HCT116 (cell line): Measurements from ENCODE around the gene LTBP1. TPM values are rescaled to one million over a fixed set of nuclear protein-coding genes. Genes with fewer than 3 reads are reported as not detected.

ENCODE experiments used
- ATAC-seq: fragments of 200-7000 bp; cut with Tn5 transposase; 2 replicates; pipeline ENCODE4 v1.9.1; 2020; ENCODE audit warnings: mild to moderate bottlenecking, moderate library complexity
- BruUV-seq: library from RNA; stranded (reverse); fragments of 400-500 nt; replicated peaks from 2 replicates; lab custom pipeline; 2021; lab: Mats Ljungman, UMichigan
- CTCF ChIA-PET: fragments of 300-600 bp; sonication (Branson Sonifier 250); formaldehyde crosslinking; loops from one replicate; lab custom pipeline; 2021; ENCODE audit warnings: antibody characterized with exemption; lab: Charles Lee
- POLR2A ChIA-PET: fragments of 300-600, 350-600 bp; sonication (Branson Sonifier 250); formaldehyde crosslinking; loops from one replicate; lab custom pipeline; 2021; ENCODE audit warnings: antibody characterized with exemption; lab: Charles Lee
- RAD21 ChIA-PET, 2 experiments: fragments of 300-600 bp; sonication (Branson Sonifier 250); formaldehyde crosslinking; loops; one replicate each; lab custom pipeline; 2023; ENCODE audit warnings: low total read pairs in 2 of 2; ENCODE audit not compliant: uncharacterized antibody in 2 of 2, unreplicated experiment in 2 of 2, low non-redundant PET in 1 of 2; lab: Charles Lee
- DNase-seq: peaks from one replicate; pipeline ENCODE4 v3.0.0-alpha.2; 2010; ENCODE audit warnings: low read depth, low spot score
- H2AFZ ChIP-seq: fragments of 200-600 bp; shearing (Covaris generic), sonication (generic); 2 replicates; pipeline ENCODE4 v1.6.1; 2017; ENCODE audit warnings: low read depth, mixed run types, mixed read lengths, antibody characterized with exemption, low read length; ENCODE audit not compliant: poor library complexity, severe bottlenecking
- H3K27ac ChIP-seq: 2 replicates; pipeline ENCODE4 v1.5.1; 2012; ENCODE audit warnings: low read depth, low read length
- H3K27me3 ChIP-seq: fragments of 200-600 bp; sonication (generic); 2 replicates; pipeline ENCODE4 v1.6.1; 2016; ENCODE audit warnings: mixed run types, low read length, mixed read lengths; ENCODE audit not compliant: insufficient read depth
- H3K36me3 ChIP-seq, 2 experiments: fragments of 200-500 bp in 1 of 2; fragments of 200-600 bp in 1 of 2; sonication (Bioruptor generic) in 1 of 2; sonication (generic) in 1 of 2; 2 replicates each; pipeline versions ENCODE4 v1.5.1 to v1.6.1; 2014 to 2016; ENCODE audit warnings: low read length in 2 of 2, inconsistent platforms in 1 of 2, mixed read lengths in 1 of 2, mixed run types in 1 of 2; ENCODE audit not compliant: insufficient read depth in 2 of 2, control insufficient read depth in 1 of 2
- H3K4me1 ChIP-seq, 2 experiments: fragments of 200-600 bp in 1 of 2; sonication (generic) in 1 of 2; 2 replicates each; pipeline versions ENCODE4 v1.5.1 to v1.6.1; 2012 to 2017; ENCODE audit warnings: low read length in 2 of 2, inconsistent platforms in 1 of 2, mild to moderate bottlenecking in 1 of 2, mixed read lengths in 1 of 2, mixed run types in 1 of 2, moderate library complexity in 1 of 2; ENCODE audit not compliant: insufficient read depth in 2 of 2, control insufficient read depth in 1 of 2
- H3K4me2 ChIP-seq: fragments of 200-600 bp; sonication (generic); 2 replicates; pipeline ENCODE4 v1.6.1; 2017; ENCODE audit warnings: mixed run types, low read length, mixed read lengths
- H3K4me3 ChIP-seq, 2 experiments: fragments of 200-600 bp in 1 of 2; sonication (generic) in 1 of 2; replicated peaks in 1 of 2; 2 replicates each; pipeline ENCODE4 v1.5.1; 2011 to 2016; ENCODE audit warnings: low read length in 2 of 2, control low read depth in 1 of 2, low read depth in 1 of 2, mild to moderate bottlenecking in 1 of 2, mixed read lengths in 1 of 2, mixed run types in 1 of 2
- H3K79me2 ChIP-seq: fragments of 200-600 bp; sonication (generic); 2 replicates; pipeline ENCODE4 v1.6.1; 2017; ENCODE audit warnings: mild to moderate bottlenecking, mixed run types, low read length, moderate library complexity, mixed read lengths; ENCODE audit not compliant: insufficient read depth
- H3K9ac ChIP-seq: fragments of 200-600 bp; sonication (generic); 2 replicates; pipeline ENCODE4 v1.6.1; 2016; ENCODE audit warnings: low read length, mixed read lengths
- H3K9me2 ChIP-seq: fragments of 200-600 bp; sonication (generic), shearing (Covaris generic); 2 replicates; pipeline ENCODE4 v1.6.1; 2017; ENCODE audit warnings: mixed run types, mild to moderate bottlenecking, moderate library complexity; ENCODE audit not compliant: insufficient read depth
- H3K9me3 ChIP-seq, 2 experiments: fragments of 200-500 bp in 1 of 2; fragments of 200-600 bp in 1 of 2; sonication (Bioruptor generic) in 1 of 2; sonication (generic) in 1 of 2; 2 replicates each; pipeline ENCODE4 v1.6.1; 2014 to 2017; ENCODE audit warnings: low read length in 2 of 2, mixed read lengths in 2 of 2, inconsistent platforms in 1 of 2, low read depth in 1 of 2, mild to moderate bottlenecking in 1 of 2, mixed run types in 1 of 2, moderate library complexity in 1 of 2; ENCODE audit not compliant: control insufficient read depth in 1 of 2, insufficient read depth in 1 of 2
- H4K20me1 ChIP-seq: fragments of 200-600 bp; sonication (generic), shearing (Covaris generic); 2 replicates; pipeline ENCODE4 v1.6.1; 2017; ENCODE audit warnings: mixed run types, mild to moderate bottlenecking, moderate library complexity; ENCODE audit not compliant: insufficient read depth
- CBX3 ChIP-seq: IDR thresholded peaks from 2 replicates; pipeline ENCODE4 v1.6.1; 2012; ENCODE audit warnings: low read depth
- CEBPB ChIP-seq: IDR thresholded peaks from 2 replicates; pipeline ENCODE4 v1.6.1; 2012; ENCODE audit warnings: low read depth
- ELF1 ChIP-seq: IDR thresholded peaks from 2 replicates; pipeline ENCODE4 v1.6.1; 2012; ENCODE audit warnings: low read depth, borderline replicate concordance
- EZH2 ChIP-seq: fragments of 200-600 bp; sonication (generic); IDR thresholded peaks from 2 replicates; pipeline ENCODE4 v1.6.1; 2017; ENCODE audit warnings: antibody characterized with exemption, mixed run types
- POLR2A ChIP-seq: IDR thresholded peaks from 2 replicates; pipeline ENCODE4 v1.7.0; 2011; ENCODE audit warnings: borderline replicate concordance; ENCODE audit not compliant: insufficient read depth, insufficient read length; ENCODE audit errors: extremely low read depth
- RAD21 ChIP-seq: IDR thresholded peaks from 2 replicates; pipeline ENCODE4 v1.6.1; 2012; ENCODE audit warnings: low read depth, mild to moderate bottlenecking
- SIN3A ChIP-seq: IDR thresholded peaks from 2 replicates; pipeline ENCODE4 v1.6.1; 2012; ENCODE audit warnings: low read depth
- SP1 ChIP-seq: IDR thresholded peaks from 2 replicates; pipeline ENCODE4 v1.6.1; 2012; ENCODE audit warnings: low read depth
- TCF7L2 ChIP-seq: IDR thresholded peaks from 2 replicates; pipeline ENCODE4 v1.7.0; 2011; ENCODE audit warnings: borderline replicate concordance, inconsistent platforms; ENCODE audit not compliant: insufficient read depth, insufficient read length; ENCODE audit errors: extremely low read depth
- ZFX ChIP-seq: fragments of 450-650 bp; IDR thresholded peaks from 2 replicates; pipeline ENCODE4 v1.6.1; 2017
- ZNF274 ChIP-seq: fragments of 200-500 bp; sonication (Bioruptor generic); IDR thresholded peaks from 2 replicates; pipeline ENCODE4 v1.6.1; 2014; ENCODE audit warnings: mild to moderate bottlenecking, low read depth, low read length, inconsistent platforms
- intact Hi-C: fragments of 100-400 bp; cut with micrococcal nuclease; formaldehyde crosslinking; loops from 2 replicates; pipeline ENCODE4 v1.10.0; 2022
- total RNA-seq: library from RNA; stranded (reverse); gene quantifications from one replicate; pipeline ENCODE4 v1.2.1, GENCODE V29; 2021; ENCODE audit not compliant: unreplicated experiment
- TF ChIP-seq, protein P1 (sequence below): IDR thresholded peaks from 2 replicates; pipeline ENCODE4 v1.6.1; 2011; ENCODE audit warnings: mild to moderate bottlenecking, low read length, moderate library complexity; ENCODE audit not compliant: insufficient replicate concordance; ENCODE audit errors: extremely low read depth
- TF ChIP-seq, protein P2 (sequence below): IDR thresholded peaks from 2 replicates; pipeline ENCODE4 v1.6.1; 2012

The LTBP1 gene
- total RNA-seq, 1 experiment from 2014 or later: 5.1 TPM

DNA sequence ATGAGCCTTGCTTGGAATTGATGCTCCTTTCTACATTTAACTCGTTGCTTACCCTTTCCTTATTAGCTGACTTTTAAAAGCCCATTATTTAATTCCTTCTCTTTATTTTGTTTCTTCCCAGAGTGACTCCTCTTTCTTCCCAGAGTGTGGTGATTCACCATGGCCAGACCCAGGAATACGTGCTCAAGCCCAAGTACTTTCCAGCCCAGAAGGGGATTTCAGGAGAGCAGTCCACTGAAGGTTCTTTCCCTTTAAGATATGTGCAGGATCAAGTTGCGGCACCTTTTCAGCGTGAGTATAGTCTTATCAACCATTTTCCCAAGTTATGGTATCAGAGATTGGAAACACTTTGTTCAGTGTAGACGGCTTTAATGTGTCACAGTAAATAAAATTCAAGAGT is 163.7 kb downstream of the LTBP1 start:
- DNase-seq (no peak), ATAC-seq (no peak)
- H4K20me1 ChIP-seq: no peaks in the 10 kb centered on the region
- no peak overlapping the region for H3K4me2 ChIP-seq
- H3K27me3 ChIP-seq: no peaks in the 10 kb centered on the region
- no peaks in the 10 kb centered on the region for H3K4me1 ChIP-seq
- ChIA-PET RAD21 (no interaction called here), CTCF (no interaction called here), POLR2A (no interaction called here)
- H3K27ac ChIP-seq: no peak overlapping the region
- H3K9ac ChIP-seq: no peak overlapping the region
- no TSS peak for BruUV-seq
- no peaks in the 10 kb centered on the region for H3K79me2 ChIP-seq
- no peak overlapping the region for H2AFZ ChIP-seq
- no peaks in the 10 kb centered on the region for H3K9me2 ChIP-seq
- no peak overlapping the region for H3K4me3 ChIP-seq
- no peaks in the 10 kb centered on the region for H3K9me3 ChIP-seq
- intact Hi-C loops: no loop called here
- TF ChIP-seq, protein P1, sequence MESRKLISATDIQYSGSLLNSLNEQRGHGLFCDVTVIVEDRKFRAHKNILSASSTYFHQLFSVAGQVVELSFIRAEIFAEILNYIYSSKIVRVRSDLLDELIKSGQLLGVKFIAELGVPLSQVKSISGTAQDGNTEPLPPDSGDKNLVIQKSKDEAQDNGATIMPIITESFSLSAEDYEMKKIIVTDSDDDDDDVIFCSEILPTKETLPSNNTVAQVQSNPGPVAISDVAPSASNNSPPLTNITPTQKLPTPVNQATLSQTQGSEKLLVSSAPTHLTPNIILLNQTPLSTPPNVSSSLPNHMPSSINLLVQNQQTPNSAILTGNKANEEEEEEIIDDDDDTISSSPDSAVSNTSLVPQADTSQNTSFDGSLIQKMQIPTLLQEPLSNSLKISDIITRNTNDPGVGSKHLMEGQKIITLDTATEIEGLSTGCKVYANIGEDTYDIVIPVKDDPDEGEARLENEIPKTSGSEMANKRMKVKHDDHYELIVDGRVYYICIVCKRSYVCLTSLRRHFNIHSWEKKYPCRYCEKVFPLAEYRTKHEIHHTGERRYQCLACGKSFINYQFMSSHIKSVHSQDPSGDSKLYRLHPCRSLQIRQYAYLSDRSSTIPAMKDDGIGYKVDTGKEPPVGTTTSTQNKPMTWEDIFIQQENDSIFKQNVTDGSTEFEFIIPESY: no peak
- TF ChIP-seq RAD21 (no peak), CEBPB (no peak), ZNF274 (no peak), EZH2 (no peak), ELF1 (no peak), SIN3A (no peak), SP1 (no peak), POLR2A (no peak), CBX3 (no peak), TCF7L2 (no peak), ZFX (no peak)
- TF ChIP-seq, protein P2, sequence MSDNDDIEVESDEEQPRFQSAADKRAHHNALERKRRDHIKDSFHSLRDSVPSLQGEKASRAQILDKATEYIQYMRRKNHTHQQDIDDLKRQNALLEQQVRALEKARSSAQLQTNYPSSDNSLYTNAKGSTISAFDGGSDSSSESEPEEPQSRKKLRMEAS: no peak
- H3K36me3 ChIP-seq: no peaks in the 10 kb centered on the region
